Measurements from ENCODE around the gene TNFRSF14. TPM values are rescaled to one million over a fixed set of nuclear protein-coding genes. Genes with fewer than 3 reads are reported as not detected.

Gene TNFRSF14
- total RNA-seq, 2 donors from 2014 or later, result 9.2 to 14.5 TPM

GRCh38 chr1:2560299-2561073, 4.3 kb downstream of the TNFRSF14 start:
- H3K27me3 ChIP-seq, result no peaks in the 10 kb centered on the region
- H3K27ac ChIP-seq, result no peak overlapping the region
- TF ChIP-seq CTCF (IDR thresholded peaks at IDR 0.05), result no peak
- no peak for DNase-seq (ENCODE audit: low spot score)
- H3K4me1 ChIP-seq, result peaks cover 0 to 25% of the 10 kb centered on the region in 2 donors
- no peak overlapping the region for H3K4me3 ChIP-seq
- H3K36me3 ChIP-seq, result peaks cover 6% of the 10 kb centered on the region
- no peaks in the 10 kb centered on the region for H3K9me3 ChIP-seq

DNA sequence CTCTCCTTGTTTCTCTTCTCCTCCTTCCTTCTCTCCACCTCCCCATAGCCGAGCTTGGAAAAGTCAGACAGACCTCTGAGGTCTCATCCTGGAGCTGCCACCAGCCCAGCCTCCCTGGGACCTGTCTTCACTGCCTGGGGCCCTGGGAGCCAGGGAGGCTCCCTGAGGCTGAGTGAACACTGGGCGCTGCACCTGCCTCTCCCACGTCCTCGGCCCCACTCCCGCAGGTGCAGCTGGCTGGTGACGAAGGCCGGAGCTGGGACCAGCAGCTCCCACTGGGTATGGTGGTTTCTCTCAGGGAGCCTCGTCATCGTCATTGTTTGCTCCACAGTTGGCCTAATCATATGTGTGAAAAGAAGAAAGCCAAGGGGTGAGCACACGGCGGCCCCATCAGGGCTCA, 5.3 kb downstream of the TNFRSF14 start:
- no peak for DNase-seq (ENCODE audit: low spot score)
- H3K27me3 ChIP-seq, result no peaks in the 10 kb centered on the region
- no peak overlapping the region for H3K4me3 ChIP-seq
- no peak overlapping the region for H3K27ac ChIP-seq
- H3K9me3 ChIP-seq, result no peaks in the 10 kb centered on the region
- H3K36me3 ChIP-seq, result peaks cover 6% of the 10 kb centered on the region
- H3K4me1 ChIP-seq, result peaks cover 0 to 20% of the 10 kb centered on the region in 2 donors
- no peak for TF ChIP-seq CTCF (IDR thresholded peaks at IDR 0.05)

GRCh38 chr1:2561898-2562895, 6.0 kb downstream of the TNFRSF14 start:
- no peak overlapping the region for H3K27ac ChIP-seq
- H3K9me3 ChIP-seq, result no peaks in the 10 kb centered on the region
- H3K36me3 ChIP-seq, result peaks cover 6% of the 10 kb centered on the region
- TF ChIP-seq CTCF (IDR thresholded peaks at IDR 0.05), result peak in 1 of 2 donors; percentile 36
- no peaks in the 10 kb centered on the region for H3K27me3 ChIP-seq
- H3K4me1 ChIP-seq, result peaks cover 0 to 14% of the 10 kb centered on the region in 2 donors
- no peak overlapping the region for H3K4me3 ChIP-seq
- DNase-seq (ENCODE audit: low spot score), result no peak

DNA sequence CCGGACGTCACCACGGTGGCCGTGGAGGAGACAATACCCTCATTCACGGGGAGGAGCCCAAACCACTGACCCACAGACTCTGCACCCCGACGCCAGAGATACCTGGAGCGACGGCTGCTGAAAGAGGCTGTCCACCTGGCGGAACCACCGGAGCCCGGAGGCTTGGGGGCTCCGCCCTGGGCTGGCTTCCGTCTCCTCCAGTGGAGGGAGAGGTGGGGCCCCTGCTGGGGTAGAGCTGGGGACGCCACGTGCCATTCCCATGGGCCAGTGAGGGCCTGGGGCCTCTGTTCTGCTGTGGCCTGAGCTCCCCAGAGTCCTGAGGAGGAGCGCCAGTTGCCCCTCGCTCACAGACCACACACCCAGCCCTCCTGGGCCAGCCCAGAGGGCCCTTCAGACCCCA, 7.0 kb downstream of the TNFRSF14 start:
- H3K36me3 ChIP-seq, result peaks cover 6% of the 10 kb centered on the region
- H3K4me3 ChIP-seq, result no peak overlapping the region
- no peak for TF ChIP-seq CTCF (IDR thresholded peaks at IDR 0.05)
- H3K27me3 ChIP-seq, result no peaks in the 10 kb centered on the region
- no peak overlapping the region for H3K27ac ChIP-seq
- peaks cover 0 to 4% of the 10 kb centered on the region in 2 donors for H3K4me1 ChIP-seq
- H3K9me3 ChIP-seq, result no peaks in the 10 kb centered on the region
- DNase-seq (ENCODE audit: low spot score), result no peak

DNA sequence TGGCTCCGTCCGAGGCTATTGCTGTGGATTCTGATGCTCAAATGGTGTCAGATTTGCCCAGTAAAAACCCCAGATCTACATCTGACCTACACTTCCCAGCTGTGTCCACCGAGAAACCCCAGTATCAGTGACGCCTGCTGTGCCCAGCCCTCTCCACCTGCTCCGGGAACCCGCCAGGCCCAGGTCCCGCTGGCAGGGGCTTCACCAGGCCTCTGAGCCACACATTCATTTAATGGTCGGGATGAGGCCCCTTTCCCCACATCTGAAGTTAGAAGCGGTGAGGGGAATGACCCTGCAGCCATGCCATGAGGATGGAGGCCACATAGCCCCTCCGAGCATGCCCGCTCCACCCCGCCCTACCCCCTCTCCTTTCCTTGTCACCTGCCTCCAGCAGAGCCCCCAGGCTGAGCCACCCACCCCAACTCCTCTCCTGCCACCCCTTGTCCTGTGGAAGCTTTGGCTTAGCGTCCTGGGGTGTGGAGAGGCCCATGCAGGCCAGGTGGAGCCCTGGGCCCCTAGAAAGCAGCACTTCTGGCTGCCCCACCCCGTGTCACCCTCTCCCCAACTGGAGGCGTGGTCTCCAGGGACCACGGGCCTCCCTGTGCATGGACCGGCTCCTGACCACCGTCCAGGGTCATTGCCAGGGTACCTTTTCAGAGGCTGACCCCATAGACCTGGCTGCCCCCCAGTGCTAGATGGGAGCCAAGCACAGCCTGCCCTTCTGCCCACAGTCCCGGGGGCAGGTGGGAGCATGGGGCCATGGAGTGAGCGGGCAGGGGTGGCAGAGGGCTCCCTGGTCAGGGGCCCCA, 8.0 kb downstream of the TNFRSF14 start:
- Histone ChIP-seq H3K4me1 (no peaks in the 10 kb centered on the region), H3K36me3 (peaks cover 6% of the 10 kb centered on the region), H3K27ac (no peak overlapping the region), H3K4me3 (no peak overlapping the region), H3K27me3 (no peaks in the 10 kb centered on the region), H3K9me3 (no peaks in the 10 kb centered on the region)
- TF ChIP-seq CTCF (IDR thresholded peaks at IDR 0.05), result no peak
- no peak for DNase-seq (ENCODE audit: low spot score)
